ENCODE data around the gene HAX1. TPM values are rescaled to one million over a fixed set of nuclear protein-coding genes. Genes with fewer than 3 reads are reported as not detected.
"Not testable (repeated sequence)": the region's sequence is repeated elsewhere in the genome, so short reads cannot be mapped to it uniquely, and the experiment has no call there.

The HAX1 gene
- total RNA-seq, 4 donors from 2014 or later, result 71.8 to 125 (median 75.6) TPM

GRCh38 chr1:154316704-154317103, 44.3 kb downstream of the HAX1 start:
- Histone ChIP-seq H3K27ac (no peak overlapping the region), H3K36me3 (no peaks in the 10 kb centered on the region), H3K4me3 (no peak overlapping the region), H3K27me3 (no peaks in the 10 kb centered on the region), H3K9me3 (no peaks in the 10 kb centered on the region), H3K4me1 (no peaks in the 10 kb centered on the region)
- no peak for TF ChIP-seq POLR2A (IDR thresholded peaks at IDR 0.05)
- DNase-seq, result no peak

GRCh38 chr1:154318386-154318785, 46.0 kb downstream of the HAX1 start:
- no peaks in the 10 kb centered on the region for H3K36me3 ChIP-seq
- no peaks in the 10 kb centered on the region for H3K27me3 ChIP-seq
- no peak for TF ChIP-seq POLR2A (IDR thresholded peaks at IDR 0.05)
- TF ChIP-seq, protein P1, sequence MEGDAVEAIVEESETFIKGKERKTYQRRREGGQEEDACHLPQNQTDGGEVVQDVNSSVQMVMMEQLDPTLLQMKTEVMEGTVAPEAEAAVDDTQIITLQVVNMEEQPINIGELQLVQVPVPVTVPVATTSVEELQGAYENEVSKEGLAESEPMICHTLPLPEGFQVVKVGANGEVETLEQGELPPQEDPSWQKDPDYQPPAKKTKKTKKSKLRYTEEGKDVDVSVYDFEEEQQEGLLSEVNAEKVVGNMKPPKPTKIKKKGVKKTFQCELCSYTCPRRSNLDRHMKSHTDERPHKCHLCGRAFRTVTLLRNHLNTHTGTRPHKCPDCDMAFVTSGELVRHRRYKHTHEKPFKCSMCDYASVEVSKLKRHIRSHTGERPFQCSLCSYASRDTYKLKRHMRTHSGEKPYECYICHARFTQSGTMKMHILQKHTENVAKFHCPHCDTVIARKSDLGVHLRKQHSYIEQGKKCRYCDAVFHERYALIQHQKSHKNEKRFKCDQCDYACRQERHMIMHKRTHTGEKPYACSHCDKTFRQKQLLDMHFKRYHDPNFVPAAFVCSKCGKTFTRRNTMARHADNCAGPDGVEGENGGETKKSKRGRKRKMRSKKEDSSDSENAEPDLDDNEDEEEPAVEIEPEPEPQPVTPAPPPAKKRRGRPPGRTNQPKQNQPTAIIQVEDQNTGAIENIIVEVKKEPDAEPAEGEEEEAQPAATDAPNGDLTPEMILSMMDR (IDR thresholded peaks at IDR 0.05), result no peak
- no peak for DNase-seq
- no peak overlapping the region for H3K4me3 ChIP-seq
- no peaks in the 10 kb centered on the region for H3K9me3 ChIP-seq
- no peaks in the 10 kb centered on the region for H3K4me1 ChIP-seq
- no peak overlapping the region for H3K27ac ChIP-seq

DNA sequence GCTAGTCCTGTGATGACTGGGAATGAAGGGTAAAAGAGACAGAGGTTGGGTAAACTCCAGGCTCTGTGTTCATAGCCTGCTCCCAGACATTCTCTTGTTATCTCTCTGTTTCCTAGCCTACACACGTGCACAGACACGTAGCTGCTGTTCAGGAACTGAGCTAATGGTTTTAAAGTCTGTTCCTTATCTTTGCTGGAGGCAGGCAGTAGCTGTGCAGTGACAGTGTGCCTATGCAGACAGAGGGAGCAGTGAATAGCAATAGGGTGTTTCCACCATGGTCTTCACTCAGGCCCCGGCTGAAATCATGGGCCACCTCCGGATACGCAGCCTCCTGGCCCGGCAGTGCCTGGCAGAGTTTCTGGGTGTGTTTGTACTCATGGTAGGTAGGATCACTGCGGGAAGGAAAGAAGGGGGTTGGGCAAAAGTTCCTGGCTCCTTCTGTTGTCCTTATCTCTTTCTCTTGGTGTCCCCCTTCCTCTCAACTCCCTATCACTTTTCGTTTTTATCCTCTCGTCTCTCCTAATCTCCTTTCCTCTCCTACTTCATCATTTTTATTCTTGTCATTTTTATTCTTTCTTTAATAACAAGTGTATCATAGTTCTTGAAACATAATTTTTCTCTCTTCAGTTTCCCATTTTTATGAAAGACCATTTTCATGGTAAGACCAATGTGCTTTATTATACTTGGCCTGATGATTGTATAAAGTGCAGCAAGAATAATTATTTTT, 48.6 kb downstream of the HAX1 start, which contains the start of gene AQP10:
Gene AQP10 (plus strand): TSS at position 212 of the 727 bp plus-strand sequence. CDS start 63 bp downstream, at position 275.
- no peaks in the 10 kb centered on the region for H3K36me3 ChIP-seq
- TF ChIP-seq POLR2A (IDR thresholded peaks at IDR 0.05), result no peak
- TF ChIP-seq, protein P1 (IDR thresholded peaks at IDR 0.05), result peak in 3 of 6 experiments; percentile 19 to 26 (median 24)
- peak in 2 of 3 donors; percentile 55 to 57 for DNase-seq
- no peak within 1 kb of the TSS for H3K27ac ChIP-seq
- no peak within 1 kb of the TSS for H3K4me3 ChIP-seq
- no peaks in the 10 kb centered on the region for H3K9me3 ChIP-seq
- H3K27me3 ChIP-seq, result no peaks in the 10 kb centered on the region
- peaks cover 0 to 2% (median 0%) of the 10 kb centered on the region in 4 donors for H3K4me1 ChIP-seq

DNA sequence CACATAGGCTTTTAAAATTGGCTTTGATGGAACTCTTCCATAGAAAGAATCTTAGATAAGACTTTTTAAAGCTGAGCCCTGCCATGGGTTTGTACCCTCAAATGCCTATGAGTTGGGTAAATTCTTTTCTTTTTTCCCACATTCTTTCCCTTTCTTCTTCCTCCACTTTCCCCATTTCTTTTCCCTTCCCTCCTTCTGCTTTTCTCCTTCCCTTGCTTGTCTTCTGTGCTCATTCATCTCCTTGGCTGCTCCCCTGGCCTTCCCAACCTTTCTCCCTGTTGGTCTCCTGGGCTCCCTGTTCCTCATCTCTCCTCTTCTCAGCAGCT, 49.1 kb downstream of the HAX1 start:
- DNase-seq, H3K4me1 ChIP-seq, H3K36me3 ChIP-seq, H3K27ac ChIP-seq, H3K9me3 ChIP-seq, H3K4me3 ChIP-seq, H3K27me3 ChIP-seq: not testable (repeated sequence)

- no peaks in the 10 kb centered on the region for H3K36me3 ChIP-seq
- TF ChIP-seq POLR2A (IDR thresholded peaks at IDR 0.05), result no peak
- TF ChIP-seq, protein P1 (IDR thresholded peaks at IDR 0.05), result no peak
- H3K9me3 ChIP-seq, result no peaks in the 10 kb centered on the region
- no peak overlapping the region for H3K4me3 ChIP-seq
- DNase-seq, result no peak
- H3K27me3 ChIP-seq, result no peaks in the 10 kb centered on the region
- H3K27ac ChIP-seq, result no peak overlapping the region
- peaks cover 6 to 24% (median 20%) of the 10 kb centered on the region in 4 donors for H3K4me1 ChIP-seq
These were observed 51.1 kb downstream of the HAX1 start for GRCh38 chr1:154323493-154323892.

DNA sequence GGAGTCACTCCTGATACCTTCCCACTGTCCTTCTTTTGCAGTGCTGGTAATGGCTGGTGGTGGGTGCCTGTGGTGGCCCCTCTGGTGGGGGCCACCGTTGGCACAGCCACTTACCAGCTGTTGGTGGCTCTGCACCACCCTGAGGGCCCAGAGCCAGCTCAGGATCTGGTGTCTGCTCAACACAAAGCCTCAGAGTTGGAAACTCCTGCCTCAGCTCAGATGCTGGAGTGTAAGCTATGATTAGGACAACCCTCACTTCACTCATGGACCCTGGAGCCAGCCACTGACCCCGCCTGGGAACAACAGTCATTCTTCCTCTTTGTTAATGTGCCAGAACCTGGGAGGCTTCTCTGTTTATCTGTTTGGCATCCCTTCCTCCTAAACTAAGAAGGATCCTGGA, 51.8 kb downstream of the HAX1 start:
- H3K27ac ChIP-seq, result peak overlapping the region in 1 of 4 donors; percentile 86

More for the DNA sequence above, 51.8 kb downstream of the HAX1 start:
- no peaks in the 10 kb centered on the region for H3K27me3 ChIP-seq
- no peaks in the 10 kb centered on the region for H3K9me3 ChIP-seq
- no peaks in the 10 kb centered on the region for H3K36me3 ChIP-seq
- TF ChIP-seq, protein P1 (IDR thresholded peaks at IDR 0.05), result no peak
- no peak for TF ChIP-seq POLR2A (IDR thresholded peaks at IDR 0.05)
- peak overlapping the region in 1 of 4 donors; percentile 91 for H3K4me3 ChIP-seq
- peaks cover 6 to 26% (median 22%) of the 10 kb centered on the region in 4 donors for H3K4me1 ChIP-seq
- no peak for DNase-seq

All from Peyer's patch (tissue), 4 donors.